ENCODE results near the gene TMEM184B.

DNA sequence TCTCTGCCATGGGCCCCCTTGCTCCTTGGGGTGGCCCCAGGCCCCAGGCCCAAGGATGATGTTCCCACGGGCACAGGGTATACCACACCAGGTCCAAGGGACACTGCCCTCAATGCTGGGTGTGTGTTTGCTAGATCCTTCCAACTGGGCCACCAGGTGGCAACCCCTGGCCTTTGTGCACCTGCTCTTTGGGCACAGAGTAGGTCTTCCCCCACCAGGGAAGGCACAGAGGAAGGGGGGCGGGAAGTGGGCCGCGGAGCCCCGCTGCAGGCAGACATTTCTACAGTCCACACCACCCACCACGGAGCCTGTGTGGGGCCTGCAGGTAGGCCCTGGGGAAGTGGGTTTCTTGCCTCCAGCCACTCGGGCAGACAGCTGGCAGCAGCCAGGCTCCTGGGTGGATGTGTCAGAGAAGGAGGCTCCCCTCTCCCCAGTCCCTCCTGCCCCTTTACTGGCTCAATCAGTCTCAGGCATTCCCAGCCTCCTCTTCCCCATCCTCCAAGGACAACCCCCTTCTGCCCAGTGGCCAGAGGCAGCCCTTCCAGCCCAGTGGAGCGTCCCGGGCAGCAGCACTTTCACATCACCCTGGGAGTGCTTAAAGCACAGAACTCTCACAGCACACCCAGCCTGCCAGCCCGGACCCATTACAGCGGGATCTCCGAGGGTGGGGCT lies 49.4 kb downstream of the TMEM184B start:
- TF ChIP-seq, protein P1, sequence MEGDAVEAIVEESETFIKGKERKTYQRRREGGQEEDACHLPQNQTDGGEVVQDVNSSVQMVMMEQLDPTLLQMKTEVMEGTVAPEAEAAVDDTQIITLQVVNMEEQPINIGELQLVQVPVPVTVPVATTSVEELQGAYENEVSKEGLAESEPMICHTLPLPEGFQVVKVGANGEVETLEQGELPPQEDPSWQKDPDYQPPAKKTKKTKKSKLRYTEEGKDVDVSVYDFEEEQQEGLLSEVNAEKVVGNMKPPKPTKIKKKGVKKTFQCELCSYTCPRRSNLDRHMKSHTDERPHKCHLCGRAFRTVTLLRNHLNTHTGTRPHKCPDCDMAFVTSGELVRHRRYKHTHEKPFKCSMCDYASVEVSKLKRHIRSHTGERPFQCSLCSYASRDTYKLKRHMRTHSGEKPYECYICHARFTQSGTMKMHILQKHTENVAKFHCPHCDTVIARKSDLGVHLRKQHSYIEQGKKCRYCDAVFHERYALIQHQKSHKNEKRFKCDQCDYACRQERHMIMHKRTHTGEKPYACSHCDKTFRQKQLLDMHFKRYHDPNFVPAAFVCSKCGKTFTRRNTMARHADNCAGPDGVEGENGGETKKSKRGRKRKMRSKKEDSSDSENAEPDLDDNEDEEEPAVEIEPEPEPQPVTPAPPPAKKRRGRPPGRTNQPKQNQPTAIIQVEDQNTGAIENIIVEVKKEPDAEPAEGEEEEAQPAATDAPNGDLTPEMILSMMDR (IDR thresholded peaks at IDR 0.05) = no peak
- no peak for TF ChIP-seq EP300 (IDR thresholded peaks at IDR 0.05; ENCODE audit: low read depth)
- TF ChIP-seq POLR2A (IDR thresholded peaks at IDR 0.05) = no peak
- TF ChIP-seq POLR2AphosphoS5 (IDR thresholded peaks at IDR 0.05) = no peak
